SKM-1 treated with dmso at 0.1 percent for 144 hours (cell line): ENCODE measurements around the gene TMEM232.
"Not testable (repeated sequence)": the region's sequence is repeated elsewhere in the genome, so short reads cannot be mapped to it uniquely, and the experiment has no call there.

Source experiments
- DNase-seq: peaks from one replicate; lab custom pipeline; 2025; ENCODE audit not compliant: unreplicated experiment; lab: John Stamatoyannopoulos, UW

Gene TMEM232

GRCh38 chr5:110716247-110717245, 9.9 kb downstream of the TMEM232 start:
- DNase-seq: no peak

- no peak for DNase-seq
Measured at GRCh38 chr5:110707260-110707844, 19.1 kb downstream of the TMEM232 start.

GRCh38 chr5:110705349-110705748, 21.1 kb downstream of the TMEM232 start:
- no peak for DNase-seq

DNA sequence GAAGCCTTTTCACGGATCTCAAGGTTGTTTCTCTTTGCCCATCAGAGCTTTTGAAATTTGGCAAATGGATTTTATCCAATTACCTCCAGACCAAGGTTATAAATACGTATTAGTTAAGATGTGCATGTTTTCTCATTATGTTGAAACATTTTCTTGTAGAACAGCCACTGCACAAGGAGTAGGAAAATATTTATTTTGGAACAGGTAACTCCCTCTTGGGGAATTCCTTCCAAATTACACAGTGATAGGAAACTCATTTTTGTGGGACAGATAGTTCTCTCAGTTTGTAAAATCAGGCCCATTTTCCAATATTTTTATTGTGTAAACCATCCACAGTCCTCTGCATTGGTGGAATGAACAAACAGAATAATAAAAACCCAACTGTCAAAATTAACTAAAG, 23.0 kb downstream of the TMEM232 start:
- no peak for DNase-seq

GRCh38 chr5:110702704-110703103, 23.8 kb downstream of the TMEM232 start:
- no peak for DNase-seq

DNA sequence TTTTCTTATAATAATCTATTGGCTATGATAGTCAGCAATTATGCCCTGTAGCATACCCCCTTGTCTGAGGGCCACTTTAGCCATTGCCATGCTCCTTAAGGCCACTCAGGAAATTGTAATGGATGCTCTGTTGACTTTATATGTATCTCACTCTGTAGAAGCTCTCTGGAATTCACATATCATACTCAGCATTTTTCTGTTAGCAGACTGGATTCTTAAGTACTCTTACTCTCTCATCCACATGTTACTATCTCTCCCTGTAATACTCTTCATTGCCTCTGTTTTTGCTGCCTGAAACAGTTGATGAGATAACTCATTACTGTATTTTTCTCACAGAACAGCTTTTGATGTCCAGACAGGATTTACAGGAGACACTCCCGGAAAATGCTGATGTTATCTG, 24.2 kb downstream of the TMEM232 start:
- DNase-seq: no peak

DNA sequence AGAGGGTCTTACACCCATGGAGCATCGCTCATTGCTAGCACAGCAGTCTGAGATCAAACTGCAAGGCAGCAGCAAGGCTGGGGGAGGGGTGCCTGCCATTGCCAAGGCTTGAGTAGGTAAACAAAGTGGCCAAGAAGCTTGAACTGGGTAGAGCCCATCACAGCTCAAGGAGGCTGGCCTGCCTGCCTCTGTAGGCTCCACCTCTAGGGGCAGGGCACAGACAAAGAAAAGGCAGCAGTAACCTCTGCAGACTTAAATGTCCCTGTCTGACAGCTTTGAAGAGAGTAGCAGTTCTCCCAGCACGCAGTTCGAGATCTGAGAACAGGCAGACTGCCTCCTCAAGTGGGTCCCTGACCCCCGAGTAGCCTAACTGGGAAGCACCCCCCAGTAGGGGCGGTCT, 33.8 kb downstream of the TMEM232 start:
- DNase-seq: not testable (repeated sequence)

- not testable (repeated sequence) for DNase-seq
Measured at GRCh38 chr5:110690587-110690986, 35.9 kb downstream of the TMEM232 start.

- DNase-seq: no peak
Measured at GRCh38 chr5:110687485-110687884, 39.0 kb downstream of the TMEM232 start.

GRCh38 chr5:110686270-110686669, 40.2 kb downstream of the TMEM232 start:
- DNase-seq: no peak

GRCh38 chr5:110681953-110682352, 44.5 kb downstream of the TMEM232 start:
- DNase-seq: no peak

DNA sequence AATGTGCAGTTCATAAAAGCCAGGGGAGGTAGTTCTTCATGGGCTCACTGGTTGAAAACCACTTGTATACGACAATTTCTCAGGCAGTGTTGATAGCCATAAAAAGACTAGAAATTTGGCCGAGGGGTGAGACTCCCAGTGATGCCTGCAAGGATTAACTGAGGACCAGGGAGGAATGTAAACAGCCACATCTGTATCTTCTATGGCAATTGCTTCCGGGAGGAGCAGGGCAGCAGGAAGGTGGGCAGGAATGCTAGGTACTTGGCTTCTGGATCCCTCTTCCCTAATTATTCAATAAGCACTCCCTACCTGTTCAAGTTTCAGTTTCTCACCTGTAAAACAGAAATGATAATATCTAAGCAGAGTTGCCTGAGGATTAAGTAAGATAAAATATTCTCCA, 45.4 kb downstream of the TMEM232 start:
- DNase-seq: no peak

DNA sequence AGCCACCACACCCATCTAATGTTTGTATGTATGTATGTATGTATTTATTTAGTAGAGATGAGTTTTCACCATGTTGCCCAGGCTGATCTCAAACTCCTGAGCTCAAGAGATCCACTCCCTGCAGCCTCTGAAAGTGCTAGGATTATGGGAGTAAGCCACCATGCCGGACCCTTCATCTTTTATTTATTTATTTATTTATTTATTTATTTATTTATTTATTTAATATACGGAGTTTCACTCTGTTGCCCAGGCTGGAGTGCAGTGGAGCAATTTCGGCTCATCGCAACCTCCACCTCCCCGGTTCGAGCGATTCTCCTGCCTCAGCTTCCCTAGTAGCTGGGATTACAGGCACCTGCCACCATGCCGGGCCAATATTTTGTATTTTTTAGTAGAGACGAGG, 49.9 kb downstream of the TMEM232 start:
- not testable (repeated sequence) for DNase-seq

- no peak for DNase-seq
Measured at GRCh38 chr5:110665184-110665726, 61.2 kb downstream of the TMEM232 start.

DNA sequence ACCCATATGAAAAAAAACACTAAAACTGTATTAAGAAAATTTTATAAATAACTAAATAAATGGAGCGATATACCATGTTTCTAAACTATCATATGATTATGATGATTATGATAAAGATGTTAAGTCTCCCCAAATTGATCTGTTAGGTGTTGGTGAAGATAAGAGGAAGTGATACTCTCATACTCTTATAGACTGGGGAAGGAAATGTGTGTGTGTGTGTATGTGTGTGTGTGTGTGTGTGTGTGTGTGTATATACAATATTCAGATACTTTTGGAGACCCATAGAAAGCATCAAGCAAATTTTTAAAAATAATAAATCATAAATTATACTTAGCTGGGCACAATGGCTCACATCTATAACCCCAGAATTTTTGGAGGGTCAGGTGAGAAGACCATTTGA, 62.9 kb downstream of the TMEM232 start:
- no peak for DNase-seq

DNA sequence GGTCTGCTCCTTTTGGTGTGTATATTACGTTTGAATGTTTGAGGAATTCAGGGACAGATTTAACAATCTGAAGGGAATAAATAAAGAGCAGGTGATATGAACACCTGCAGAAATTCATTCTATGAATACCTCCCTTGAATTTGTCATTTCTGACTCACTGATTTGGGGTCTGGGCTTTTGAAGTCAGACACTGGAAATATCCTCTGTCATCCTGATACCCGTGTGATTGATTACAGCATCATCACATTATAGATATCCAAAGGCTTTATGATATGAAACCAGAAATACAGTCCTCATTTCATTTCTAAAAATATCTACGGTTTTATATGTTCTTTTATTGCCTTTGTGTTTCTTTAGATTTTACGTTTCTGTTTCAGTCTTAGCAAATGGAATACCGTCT, 68.5 kb downstream of the TMEM232 start:
- DNase-seq: no peak

DNA sequence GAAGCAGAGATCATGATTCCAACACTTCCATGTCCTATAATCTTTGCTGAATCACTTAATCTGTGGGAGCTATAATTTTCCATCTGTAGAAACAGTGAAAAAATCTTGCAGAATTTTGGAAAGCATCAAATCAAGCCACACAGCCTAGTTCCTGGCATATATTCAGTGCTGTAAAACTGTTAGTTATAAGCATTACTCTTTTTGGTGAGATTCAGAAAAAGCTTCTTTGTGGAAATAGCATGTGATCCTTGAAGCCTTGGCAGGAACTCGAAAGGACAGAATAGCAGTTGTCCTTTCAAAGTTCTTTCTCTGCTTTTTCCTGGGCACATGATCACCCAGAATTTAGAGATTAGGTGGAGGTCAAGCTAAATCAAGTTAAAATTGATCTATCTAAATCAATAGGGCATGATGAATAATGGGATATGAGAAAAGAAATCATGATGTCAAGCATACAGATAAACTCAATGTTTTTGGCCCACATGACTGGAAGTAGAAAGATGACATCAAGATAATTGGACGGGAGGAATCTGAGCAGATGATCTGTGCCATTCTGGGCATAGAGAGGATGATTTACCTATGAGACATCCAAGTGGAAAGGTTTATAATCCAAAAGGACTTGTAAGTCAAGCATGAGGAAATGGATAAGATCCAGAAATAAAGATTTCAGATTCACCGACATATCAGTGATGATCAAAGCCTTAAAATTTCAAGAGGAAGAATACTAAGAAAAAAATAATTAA, 73.1 kb downstream of the TMEM232 start:
- no peak for DNase-seq

- no peak for DNase-seq
Measured at GRCh38 chr5:110651507-110651906, 75.0 kb downstream of the TMEM232 start.

DNA sequence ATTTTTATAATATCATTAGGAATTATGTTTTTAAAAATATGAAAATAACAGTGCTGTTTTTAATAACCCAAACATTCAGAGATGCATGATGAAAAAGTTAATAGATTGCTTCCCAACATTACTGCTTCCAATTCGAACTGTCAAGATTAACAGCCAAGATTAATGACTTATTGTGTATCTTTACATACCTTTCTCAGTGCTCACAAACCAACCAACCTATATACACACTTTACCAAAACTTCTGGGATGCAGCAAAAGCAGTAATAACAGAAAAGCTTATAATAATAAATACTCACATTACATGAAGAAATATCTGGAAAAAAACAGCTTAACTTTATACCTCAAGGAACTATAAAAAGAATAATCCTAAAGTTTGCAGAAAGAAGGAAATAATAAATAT, 82.1 kb downstream of the TMEM232 start:
- no peak for DNase-seq

DNA sequence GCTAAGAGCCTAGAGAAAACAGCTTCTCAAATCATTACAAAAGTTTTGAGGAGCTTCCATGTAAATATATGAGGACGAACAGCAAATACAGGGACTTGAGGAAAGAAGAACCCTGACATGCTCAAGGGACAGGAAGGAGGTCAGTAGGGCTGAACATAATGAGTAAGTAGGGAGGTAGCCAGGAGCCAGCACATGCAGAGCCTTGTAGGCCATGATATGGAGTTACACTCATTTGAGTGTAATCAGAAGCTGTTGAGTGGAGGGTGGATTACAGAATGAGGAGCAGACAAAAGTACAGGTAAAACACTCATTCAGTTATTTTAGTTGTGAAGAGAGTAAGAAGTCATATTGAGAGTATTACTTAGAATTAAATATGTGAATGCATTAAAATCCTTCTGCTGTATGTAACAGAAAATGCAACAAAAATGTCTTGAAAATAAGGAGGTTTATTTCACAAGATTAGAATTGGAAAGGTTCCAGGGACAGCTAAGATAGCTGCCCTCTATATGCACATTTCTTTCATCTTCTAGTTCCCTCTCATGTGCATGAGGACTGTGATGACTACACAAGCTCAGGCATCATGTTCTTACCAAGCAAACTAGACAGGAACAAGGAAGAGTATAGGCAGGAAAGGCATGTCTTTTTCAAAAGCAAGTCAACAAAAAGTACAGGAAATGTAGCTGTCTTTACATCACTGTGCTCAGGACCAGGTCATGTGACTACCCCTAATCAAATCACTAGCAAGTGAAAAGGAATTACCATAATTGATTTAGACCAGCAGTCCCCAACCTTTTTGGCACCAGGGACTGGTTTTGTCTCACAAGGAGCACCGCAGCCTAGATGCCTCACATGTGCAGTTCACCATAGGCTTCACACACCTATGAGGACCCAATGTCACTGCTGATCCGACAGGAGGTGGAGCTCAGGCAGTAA, 87.2 kb downstream of the TMEM232 start:
- no peak for DNase-seq
